Measurements from ENCODE around the gene PARS2. TPM values are rescaled to one million over a fixed set of nuclear protein-coding genes. Genes with fewer than 3 reads are reported as not detected.

The PARS2 gene
- total and polyA plus RNA-seq, 7 experiments from 2014 or later = 0.66 to 7.6 (median 4.7) TPM

- H3K27me3 Mint-ChIP-seq = no peaks in the 10 kb centered on the region
- Histone ChIP-seq H3K27ac (ENCODE audit: low read depth, low read length) (peak within 1 kb of the TSS; percentile 84), H3K36me3 (ENCODE audit: control insufficient read depth in 2 of 3, insufficient read depth in 3 of 3, low read length in 3 of 3) (peaks cover 0 to 13% (median under 1%) of the 10 kb centered on the region in 3 experiments), H3K4me1 (ENCODE audit: control insufficient read depth in 2 of 2, insufficient read depth in 2 of 2, low read length in 2 of 2) (peaks cover 14 to 15% of the 10 kb centered on the region in 2 donors), H3K9me3 (ENCODE audit: control insufficient read depth in 2 of 3, low read length in 3 of 3) (no peaks in the 10 kb centered on the region), H3K4me3 (ENCODE audit: low read length) (peak within 1 kb of the TSS; percentile 86), H3K27me3 (ENCODE audit: control insufficient read depth in 2 of 2, insufficient read depth in 2 of 2, low read length in 2 of 2) (no peaks in the 10 kb centered on the region)
- DNase-seq (peak; percentile 71 to 92 (median 85)), ATAC-seq (peak; percentile 99)
- H3K4me1 Mint-ChIP-seq = peaks cover 15 to 42% (median 34%) of the 10 kb centered on the region in 7 donors
- ChIA-PET CTCF (interaction anchor here (0.9 kb wide), 1 partner anchor 86 kb away, joined by 3 read pairs; no protein-coding TSS in a partner anchor), POLR2A (interaction anchor here (0.6 to 2.9 kb wide), 6 partner anchors 9 to 671 kb away, joined by 3 to 17 read pairs (median 7); partner anchors contain the start of genes PARS2, TCEANC2, TMEM59 and TTC22)
- H3K27ac Mint-ChIP-seq = peak within 1 kb of the TSS; percentile 58 to 94 (median 91)
- intact Hi-C loops (cut with micrococcal nuclease) = loop anchor here (1.0 to 5.0 kb wide), 16 partner anchors 49 to 1477 kb away; partner anchors contain the start of genes LRRC42 (in 2 of the 2), NDC1 (in 2 of the 2), PARS2 (in 2 of the 2) and TCEANC2 (in 2 of the 2)
- peaks cover 0 to 2% (median 0%) of the 10 kb centered on the region in 11 donors for H3K9me3 Mint-ChIP-seq
- peaks cover 0 to 17% (median 4%) of the 10 kb centered on the region in 5 donors for H3K36me3 Mint-ChIP-seq
- H3K4me3 Mint-ChIP-seq = peak within 1 kb of the TSS; percentile 81 to 96 (median 88)
Measured at GRCh38 chr1:54715493-54716298, 48.6 kb downstream of the PARS2 start, which contains the start of gene TTC4. TTC4 (plus strand) TSS chr1:54715861; CDS start chr1:54715909, 48 bp downstream.

- Mint-ChIP-seq H3K27me3 (no peaks in the 10 kb centered on the region), H3K4me3 (peak overlapping the region; percentile 81 to 96 (median 88)), H3K9me3 (peaks cover 0 to 2% (median 0%) of the 10 kb centered on the region in 11 donors), H3K27ac (peak overlapping the region; percentile 58 to 94 (median 91)), H3K36me3 (peaks cover 0 to 15% (median 4%) of the 10 kb centered on the region in 5 donors), H3K4me1 (peaks cover 15 to 42% (median 34%) of the 10 kb centered on the region in 7 donors)
- Histone ChIP-seq H3K36me3 (ENCODE audit: control insufficient read depth in 2 of 3, insufficient read depth in 3 of 3, low read length in 3 of 3) (peaks cover 0 to 13% (median 0%) of the 10 kb centered on the region in 3 experiments), H3K4me1 (ENCODE audit: control insufficient read depth in 2 of 2, insufficient read depth in 2 of 2, low read length in 2 of 2) (peaks cover 14 to 15% of the 10 kb centered on the region in 2 donors), H3K9me3 (ENCODE audit: control insufficient read depth in 2 of 3, low read length in 3 of 3) (no peaks in the 10 kb centered on the region), H3K27ac (ENCODE audit: low read depth, low read length) (peak overlapping the region; percentile 84), H3K27me3 (ENCODE audit: control insufficient read depth in 2 of 2, insufficient read depth in 2 of 2, low read length in 2 of 2) (no peaks in the 10 kb centered on the region), H3K4me3 (ENCODE audit: low read length) (peak overlapping the region; percentile 86)
- intact Hi-C loops (cut with micrococcal nuclease) = loop anchor here (1.0 to 5.0 kb wide), 16 partner anchors 49 to 1476 kb away; partner anchors contain the start of genes LRRC42 (in 2 of the 2), NDC1 (in 2 of the 2), PARS2 (in 2 of the 2) and TCEANC2 (in 2 of the 2)
- no peak for ATAC-seq
- ChIA-PET CTCF (interaction anchor here (0.9 kb wide), 1 partner anchor 87 kb away, joined by 3 read pairs; no protein-coding TSS in a partner anchor), POLR2A (interaction anchor here (0.6 to 2.9 kb wide), 6 partner anchors 9 to 671 kb away, joined by 3 to 17 read pairs (median 7); partner anchors contain the start of genes PARS2, TCEANC2, TMEM59 and TTC22)
- DNase-seq = peak in 2 of 9 donors; percentile 1 to 4
Measured at GRCh38 chr1:54714881-54715492, 49.3 kb downstream of the PARS2 start.

GRCh38 chr1:54711536-54711935 lies 52.8 kb downstream of the PARS2 start:
- H3K9me3 Mint-ChIP-seq = peaks cover 0 to 2% (median 0%) of the 10 kb centered on the region in 11 donors

GRCh38 chr1:54710841-54711240 lies 53.5 kb downstream of the PARS2 start:
- Mint-ChIP-seq H3K27ac (no peak overlapping the region), H3K4me1 (peaks cover 5 to 13% (median 8%) of the 10 kb centered on the region in 7 donors), H3K9me3 (peaks cover 0 to 2% (median 0%) of the 10 kb centered on the region in 11 donors), H3K4me3 (no peak overlapping the region), H3K27me3 (peaks cover 0 to 7% (median 3%) of the 10 kb centered on the region in 5 donors), H3K36me3 (no peaks in the 10 kb centered on the region)
- intact Hi-C loops (cut with micrococcal nuclease) = no loop called here
- CTCF ChIA-PET = no interaction called here
- H3K9me3 ChIP-seq (ENCODE audit: control insufficient read depth in 2 of 3, low read length in 3 of 3) = no peaks in the 10 kb centered on the region
- no peak for ATAC-seq
- no peak overlapping the region for H3K27ac ChIP-seq (ENCODE audit: low read depth, low read length)
- no peak for DNase-seq
- POLR2A ChIA-PET = no interaction called here
- H3K27me3 ChIP-seq (ENCODE audit: control insufficient read depth in 2 of 2, insufficient read depth in 2 of 2, low read length in 2 of 2) = no peaks in the 10 kb centered on the region
- H3K4me3 ChIP-seq (ENCODE audit: low read length) = no peak overlapping the region
- no peaks in the 10 kb centered on the region for H3K36me3 ChIP-seq (ENCODE audit: control insufficient read depth in 2 of 3, insufficient read depth in 3 of 3, low read length in 3 of 3)
- H3K4me1 ChIP-seq (ENCODE audit: control insufficient read depth in 2 of 2, insufficient read depth in 2 of 2, low read length in 2 of 2) = peaks cover 4 to 5% of the 10 kb centered on the region in 2 donors

More at GRCh38 chr1:54711536-54711935, 52.8 kb downstream of the PARS2 start:
- ATAC-seq (no peak), DNase-seq (no peak)
- Mint-ChIP-seq H3K4me1 (peaks cover 11 to 20% (median 14%) of the 10 kb centered on the region in 7 donors), H3K36me3 (no peaks in the 10 kb centered on the region), H3K4me3 (no peak overlapping the region), H3K27ac (no peak overlapping the region), H3K27me3 (peaks cover 0 to 7% (median 3%) of the 10 kb centered on the region in 5 donors)
- Histone ChIP-seq H3K4me1 (ENCODE audit: control insufficient read depth in 2 of 2, insufficient read depth in 2 of 2, low read length in 2 of 2) (peaks cover 9 to 10% of the 10 kb centered on the region in 2 donors), H3K27ac (ENCODE audit: low read depth, low read length) (no peak overlapping the region), H3K9me3 (ENCODE audit: control insufficient read depth in 2 of 3, low read length in 3 of 3) (no peaks in the 10 kb centered on the region), H3K27me3 (ENCODE audit: control insufficient read depth in 2 of 2, insufficient read depth in 2 of 2, low read length in 2 of 2) (no peaks in the 10 kb centered on the region), H3K36me3 (ENCODE audit: control insufficient read depth in 2 of 3, insufficient read depth in 3 of 3, low read length in 3 of 3) (no peaks in the 10 kb centered on the region), H3K4me3 (ENCODE audit: low read length) (no peak overlapping the region)
- intact Hi-C loops (cut with micrococcal nuclease) = no loop called here
- ChIA-PET POLR2A (no interaction called here), CTCF (no interaction called here)

- H3K4me3 Mint-ChIP-seq = no peak overlapping the region
Measured at GRCh38 chr1:54710434-54710833, 53.9 kb downstream of the PARS2 start.

More at GRCh38 chr1:54710434-54710833, 53.9 kb downstream of the PARS2 start:
- Mint-ChIP-seq H3K36me3 (no peaks in the 10 kb centered on the region), H3K27me3 (peaks cover 0 to 7% (median 3%) of the 10 kb centered on the region in 5 donors), H3K9me3 (peaks cover 0 to 1% (median 0%) of the 10 kb centered on the region in 11 donors), H3K4me1 (peaks cover 4 to 12% (median 6%) of the 10 kb centered on the region in 7 donors), H3K27ac (no peak overlapping the region)
- H3K4me1 ChIP-seq (ENCODE audit: control insufficient read depth in 2 of 2, insufficient read depth in 2 of 2, low read length in 2 of 2) = peaks cover 4% of the 10 kb centered on the region in 2 donors
- no peaks in the 10 kb centered on the region for H3K36me3 ChIP-seq (ENCODE audit: control insufficient read depth in 2 of 3, insufficient read depth in 3 of 3, low read length in 3 of 3)
- intact Hi-C loops (cut with micrococcal nuclease) = no loop called here
- H3K4me3 ChIP-seq (ENCODE audit: low read length) = no peak overlapping the region
- DNase-seq = no peak
- ChIA-PET CTCF (no interaction called here), POLR2A (no interaction called here)
- H3K9me3 ChIP-seq (ENCODE audit: control insufficient read depth in 2 of 3, low read length in 3 of 3) = no peaks in the 10 kb centered on the region
- no peak overlapping the region for H3K27ac ChIP-seq (ENCODE audit: low read depth, low read length)
- ATAC-seq = no peak
- H3K27me3 ChIP-seq (ENCODE audit: control insufficient read depth in 2 of 2, insufficient read depth in 2 of 2, low read length in 2 of 2) = no peaks in the 10 kb centered on the region

Data from naive thymus-derived CD4-positive, alpha-beta T cell (primary cell).